GM19395 (cell line): ENCODE results near the gene PGAM5.
"Not testable (repeated sequence)": the region's sequence is repeated elsewhere in the genome, so short reads cannot be mapped to it uniquely, and the experiment has no call there.

Source experiments
- ATAC-seq: cut with Tn5 transposase; IDR thresholded peaks from one replicate; pipeline ENCODE4 v1.9.1; 2021; ENCODE audit warnings: mild to moderate bottlenecking, moderate library complexity; ENCODE audit not compliant: unreplicated experiment

The PGAM5 gene

DNA sequence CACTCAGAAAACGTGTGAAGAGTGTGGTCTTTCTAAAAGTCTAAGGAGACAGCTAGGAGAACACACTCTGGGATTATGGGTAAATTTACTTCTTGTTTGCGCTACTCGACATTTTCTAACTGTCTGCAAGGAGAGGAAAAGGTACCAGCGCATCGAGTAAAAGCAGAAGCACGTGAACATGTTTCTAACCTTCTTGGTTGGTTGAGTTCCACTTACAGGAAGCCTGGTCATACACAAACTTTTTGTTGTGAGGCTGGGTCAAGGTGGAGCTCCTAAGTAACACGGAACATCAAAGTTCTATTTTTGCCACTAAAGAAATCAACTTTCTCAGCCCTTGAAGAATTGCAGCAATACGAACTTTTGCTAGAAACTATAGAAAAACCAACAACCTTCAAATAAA, 31.0 kb downstream of the PGAM5 start:
- ATAC-seq: no peak

DNA sequence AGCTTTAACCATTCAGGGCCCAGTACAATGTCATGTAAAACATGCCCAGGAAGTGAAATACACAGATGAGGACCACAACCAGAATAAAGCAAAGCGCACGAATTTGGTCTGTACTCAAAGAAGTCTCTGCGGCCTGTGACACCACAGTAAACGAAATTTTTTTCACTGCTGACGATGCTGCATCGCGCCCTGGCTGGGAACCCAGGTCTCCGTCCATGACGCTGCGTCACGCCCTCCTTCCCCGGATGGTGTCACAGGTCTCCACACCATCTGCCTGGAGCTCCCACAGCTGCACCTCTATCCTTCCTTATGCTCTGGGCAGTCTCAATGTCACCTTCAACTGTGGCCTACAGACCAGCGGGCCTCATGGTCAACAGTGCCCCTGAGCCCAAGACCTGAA, 33.2 kb downstream of the PGAM5 start:
- no peak for ATAC-seq

DNA sequence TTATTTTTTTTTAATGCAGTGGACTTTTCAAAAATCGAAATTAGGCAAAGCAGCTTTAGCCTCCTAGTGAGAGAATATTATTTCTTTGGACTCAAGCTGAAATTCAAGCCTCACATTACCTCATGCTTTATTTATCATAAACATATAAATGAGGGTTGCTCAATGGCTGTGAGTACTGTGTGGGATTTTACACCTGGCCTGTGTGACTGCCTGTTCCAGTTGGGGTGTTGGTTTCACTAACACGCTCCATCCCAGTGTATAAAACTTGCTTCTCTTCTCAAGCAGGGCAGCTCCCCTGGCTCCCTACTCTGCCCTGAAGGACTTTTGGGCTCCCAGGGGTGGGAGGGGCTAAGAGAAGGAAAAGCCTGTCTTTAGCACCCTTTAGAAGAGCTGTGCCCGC, 36.0 kb downstream of the PGAM5 start:
- no peak for ATAC-seq

DNA sequence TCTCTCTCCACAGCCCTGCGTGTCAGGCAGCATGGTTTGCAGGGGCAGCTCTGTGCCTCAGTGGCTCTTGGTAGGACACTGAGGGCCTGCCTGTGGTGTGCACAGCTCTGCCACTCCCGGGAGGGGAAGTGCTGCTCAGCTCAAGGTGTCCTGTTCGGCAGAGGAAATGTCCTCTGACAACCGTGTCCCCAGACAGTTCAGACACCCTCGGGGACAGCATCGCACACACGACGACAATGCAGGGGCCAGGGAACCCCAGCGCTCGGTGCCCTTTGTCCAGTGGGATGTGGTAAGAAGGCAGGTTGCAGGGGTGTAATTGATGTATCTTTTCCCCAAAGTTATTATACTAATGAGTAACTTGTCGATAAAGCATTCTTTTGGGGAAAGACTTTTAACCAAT, 36.8 kb downstream of the PGAM5 start:
- ATAC-seq: no peak

DNA sequence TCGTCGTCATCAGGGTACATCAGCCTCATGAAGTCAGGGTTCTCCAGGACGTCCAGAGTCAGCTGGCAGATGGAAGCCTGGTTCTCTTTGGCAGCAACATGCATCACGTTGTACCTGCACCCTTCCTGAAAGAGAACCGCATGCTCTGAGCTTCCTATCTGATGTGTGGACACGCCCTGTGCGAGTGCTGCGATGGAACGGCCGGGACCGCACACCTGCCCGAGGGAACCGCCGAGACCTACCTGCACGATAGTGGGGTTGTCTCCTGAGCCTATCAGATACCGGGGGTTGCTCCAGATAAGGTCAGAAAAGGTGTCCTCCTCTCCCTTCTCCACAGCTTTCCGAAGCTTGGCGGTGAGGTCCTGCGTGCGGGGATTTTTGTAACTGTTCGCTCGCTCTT, 37.3 kb downstream of the PGAM5 start:
- no peak for ATAC-seq

DNA sequence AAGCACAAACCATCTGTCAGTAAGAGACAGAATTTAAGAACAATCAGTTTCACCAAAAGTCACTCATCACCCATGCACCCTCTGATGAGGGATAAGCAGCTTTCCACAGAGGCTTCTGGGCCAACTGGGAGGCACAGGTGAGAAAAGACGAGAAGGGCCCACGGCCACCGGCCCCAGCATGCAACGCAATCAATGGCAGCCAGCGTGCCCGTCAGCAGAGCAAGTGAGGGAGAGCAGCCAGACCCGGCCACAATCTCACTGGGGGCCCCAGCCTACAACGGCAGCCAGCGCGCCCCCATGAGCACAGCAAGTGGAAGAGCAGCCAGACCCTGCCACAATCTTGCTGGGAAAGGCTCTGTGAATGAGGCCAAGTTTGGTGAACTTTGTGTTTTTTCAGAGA, 37.7 kb downstream of the PGAM5 start:
- no peak for ATAC-seq

DNA sequence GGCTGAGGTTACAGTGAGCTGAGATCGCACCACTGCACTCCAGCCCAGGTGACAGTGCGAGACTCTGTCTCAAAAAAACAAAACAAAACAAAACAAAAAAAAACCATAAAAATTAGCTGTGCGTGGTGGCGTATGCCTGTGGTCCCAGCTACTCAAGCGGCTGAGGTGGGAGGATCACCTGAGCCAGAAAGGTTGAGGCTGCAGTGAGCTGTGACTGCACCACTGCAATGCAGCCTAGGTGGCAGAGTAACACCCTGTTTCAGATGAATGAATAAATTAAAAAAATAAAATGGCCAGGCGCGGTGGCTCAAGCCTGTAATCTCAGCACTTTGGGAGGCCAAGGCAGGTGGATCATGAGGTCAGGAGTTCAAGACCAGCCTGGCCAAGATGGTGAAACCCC, 43.0 kb downstream of the PGAM5 start:
- ATAC-seq: not testable (repeated sequence)

DNA sequence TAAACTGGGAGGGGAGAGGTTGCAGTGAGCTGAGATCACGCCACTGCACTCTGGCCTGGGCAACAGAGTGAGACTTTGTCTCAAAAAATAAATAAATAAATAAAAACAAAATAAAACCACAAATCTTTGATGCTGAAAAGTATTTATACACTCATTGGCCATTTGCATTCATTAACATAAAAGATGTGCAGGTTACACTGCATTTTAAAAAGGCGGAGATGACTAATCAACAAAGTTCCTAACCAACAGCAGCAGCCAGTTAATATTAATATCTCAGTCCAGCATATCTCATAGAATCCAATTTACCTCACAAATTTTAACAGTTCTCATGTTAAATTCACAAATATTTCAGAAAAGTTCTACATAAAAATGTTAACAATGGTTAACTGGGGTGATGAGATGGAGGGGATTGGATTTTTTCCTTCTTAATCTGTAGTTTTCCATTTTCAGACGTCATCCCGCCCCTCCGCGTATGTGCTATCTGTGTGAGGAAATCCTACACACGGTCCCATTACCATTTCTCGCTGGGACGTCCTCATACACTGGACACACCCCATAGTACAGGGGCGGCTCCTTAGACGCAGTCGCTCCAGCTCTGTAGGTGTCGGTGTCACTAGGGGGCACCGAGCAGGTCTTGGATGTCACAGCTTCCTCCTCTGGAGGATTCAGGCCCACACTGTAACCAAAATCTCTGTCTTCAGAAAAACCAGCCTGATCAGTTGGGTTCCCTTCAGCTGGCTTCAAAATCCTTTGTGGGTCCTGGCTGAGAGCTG, 43.7 kb downstream of the PGAM5 start:
- no peak for ATAC-seq

DNA sequence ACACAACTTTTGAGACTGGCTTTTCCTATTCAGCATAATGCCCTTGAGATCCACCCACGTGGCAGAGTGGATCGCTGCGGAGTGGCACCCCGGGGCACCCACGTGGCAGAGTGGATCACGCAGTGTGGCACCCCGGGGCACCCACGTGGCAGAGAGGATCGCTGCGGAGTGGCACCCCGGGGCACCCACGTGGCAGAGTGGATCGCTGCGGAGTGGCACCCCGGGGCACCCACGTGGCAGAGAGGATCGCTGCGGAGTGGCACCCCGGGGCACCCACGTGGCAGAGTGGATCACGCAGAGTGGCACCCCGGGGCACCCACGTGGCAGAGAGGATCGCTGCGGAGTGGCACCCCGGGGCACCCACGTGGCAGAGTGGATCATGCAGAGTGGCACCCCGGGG, 48.2 kb downstream of the PGAM5 start:
- not testable (repeated sequence) for ATAC-seq

DNA sequence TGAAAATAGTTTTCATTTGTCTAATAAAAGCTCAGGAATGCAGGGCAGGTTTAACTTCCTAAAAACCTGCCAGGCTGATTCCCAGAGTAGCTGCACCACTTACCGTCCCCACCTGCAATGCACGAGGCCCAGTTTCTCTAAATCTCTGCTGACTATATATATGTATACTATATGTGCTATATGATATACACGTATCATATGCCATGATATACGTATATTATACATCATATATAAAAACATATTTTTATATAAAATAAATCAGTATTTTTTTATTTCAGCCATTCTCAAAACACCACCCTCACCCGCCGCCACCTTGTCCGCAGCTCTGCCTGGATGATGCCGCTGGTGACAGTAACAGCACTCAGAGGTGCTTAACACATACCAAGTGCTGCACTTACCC, 48.7 kb downstream of the PGAM5 start:
- ATAC-seq: no peak

DNA sequence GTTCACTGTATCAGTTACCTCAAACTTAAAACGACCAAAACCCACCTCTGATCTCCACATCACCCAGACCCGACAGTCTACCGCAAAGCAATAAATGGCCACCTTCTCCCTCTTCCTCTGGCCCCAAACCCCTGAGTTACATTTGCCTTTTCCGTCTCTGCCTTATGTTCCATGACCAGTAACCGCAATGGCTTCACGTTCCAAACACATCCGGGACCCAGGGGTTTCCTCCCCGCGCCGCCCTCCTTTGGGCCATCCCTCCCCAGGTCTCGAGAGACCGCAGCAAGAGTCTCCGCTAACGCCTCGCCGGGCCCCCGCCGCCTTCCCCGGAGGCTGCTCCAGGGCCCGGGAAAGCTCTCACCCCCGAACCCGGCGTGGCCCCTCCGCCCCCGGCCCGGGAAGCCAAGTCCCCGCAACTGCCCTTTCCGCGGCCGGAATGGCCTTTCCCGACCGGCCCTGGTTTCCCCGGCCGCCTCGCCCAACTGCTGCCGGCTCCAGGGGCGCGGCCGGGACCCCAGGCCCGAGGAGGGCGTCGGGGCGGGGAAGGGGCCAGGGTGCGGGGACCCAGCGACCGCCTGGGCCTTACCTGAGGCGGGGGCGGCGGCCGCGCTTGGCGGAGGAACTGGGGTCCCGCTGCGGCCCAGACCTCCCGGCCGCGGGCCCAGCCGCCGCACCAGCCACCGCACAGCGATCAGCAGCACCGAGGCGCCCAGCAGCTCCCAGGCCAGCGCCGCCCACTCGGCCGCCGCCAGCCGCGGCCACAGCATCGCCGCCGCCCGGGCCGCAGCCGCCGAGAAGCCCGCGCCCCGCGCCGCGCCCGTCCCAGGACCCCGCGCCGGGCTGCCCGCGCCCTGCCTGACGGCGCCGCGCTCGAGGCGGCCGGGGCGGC, 50.6 kb downstream of the PGAM5 start, which contains the start of gene ANKLE2:
ANKLE2 (minus strand) TSS at position 801 of the 889 bp plus-strand sequence; CDS start at position 767, 34 bp downstream.
- ATAC-seq: peak; percentile 27

DNA sequence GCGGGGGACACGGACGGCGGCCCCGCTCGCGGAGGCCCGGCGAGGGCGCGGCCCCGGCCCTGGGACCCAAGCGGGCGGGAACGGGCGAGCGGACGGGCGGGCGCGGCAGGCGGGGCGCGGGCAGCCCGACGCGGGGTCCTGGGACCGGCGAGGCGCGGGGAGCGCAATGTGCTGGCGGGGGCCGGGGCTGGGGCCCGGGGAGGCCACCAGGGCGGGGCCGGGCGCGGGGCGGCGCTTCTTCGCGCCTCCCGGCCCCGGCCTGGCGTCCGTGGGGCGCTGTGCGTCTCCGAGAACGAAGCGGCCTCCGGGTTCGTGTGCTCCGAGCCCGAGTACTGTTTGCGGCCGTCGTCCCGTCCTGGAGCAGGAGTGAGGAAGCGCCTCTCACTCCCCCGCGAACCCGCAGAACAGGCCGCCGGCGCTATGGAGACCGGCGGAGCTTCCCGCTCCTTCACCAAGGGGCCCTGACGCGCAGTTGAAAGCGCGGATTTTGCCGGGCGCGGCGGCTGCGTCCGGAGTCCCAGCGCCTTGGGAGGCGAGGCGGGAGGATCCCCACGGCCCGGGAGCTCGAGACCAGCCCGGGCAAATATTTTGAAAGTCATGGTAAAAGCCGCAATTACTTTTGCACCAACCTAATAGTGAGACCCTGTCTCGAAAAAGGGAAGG, 51.4 kb downstream of the PGAM5 start:
- ATAC-seq: peak; percentile 77

DNA sequence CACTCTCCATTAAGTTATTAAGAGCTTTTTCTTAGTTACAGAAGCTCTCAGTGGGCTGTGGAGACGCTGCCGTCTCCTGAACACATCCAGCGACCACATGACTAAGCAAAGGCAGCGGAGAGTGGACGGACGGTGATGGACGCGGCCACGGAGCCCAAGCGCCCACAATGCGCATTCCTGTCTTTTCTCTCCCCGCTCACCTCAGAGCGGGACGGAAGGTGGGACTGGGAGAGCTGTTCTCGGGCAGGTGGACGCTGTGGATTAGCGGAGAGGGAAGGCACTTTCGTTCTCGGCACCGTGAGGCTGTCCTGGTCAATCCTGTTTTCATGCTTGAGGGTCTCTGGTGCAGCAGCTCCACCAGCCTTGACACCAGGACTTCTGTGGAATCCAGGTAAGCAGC, 53.6 kb downstream of the PGAM5 start:
- ATAC-seq: no peak

DNA sequence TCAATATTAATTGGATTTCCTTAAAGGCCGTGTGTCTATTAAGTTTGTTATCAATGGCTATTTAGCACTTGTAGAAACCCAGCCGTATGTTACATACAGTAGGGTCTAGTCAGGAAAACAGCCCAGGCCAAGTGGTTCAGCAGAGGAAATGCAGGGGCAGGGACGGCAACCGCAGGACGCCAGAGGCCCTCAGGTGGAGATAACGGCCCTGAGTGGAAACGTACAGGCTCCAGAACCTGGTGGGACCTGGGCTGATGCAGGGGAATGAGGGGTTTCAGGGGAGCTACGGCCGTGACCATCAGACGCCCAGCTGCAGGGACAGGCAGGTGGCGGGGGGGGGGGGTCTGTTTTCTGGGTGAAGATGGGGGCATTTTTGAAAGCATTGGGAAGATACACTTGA, 54.7 kb downstream of the PGAM5 start:
- ATAC-seq: no peak

DNA sequence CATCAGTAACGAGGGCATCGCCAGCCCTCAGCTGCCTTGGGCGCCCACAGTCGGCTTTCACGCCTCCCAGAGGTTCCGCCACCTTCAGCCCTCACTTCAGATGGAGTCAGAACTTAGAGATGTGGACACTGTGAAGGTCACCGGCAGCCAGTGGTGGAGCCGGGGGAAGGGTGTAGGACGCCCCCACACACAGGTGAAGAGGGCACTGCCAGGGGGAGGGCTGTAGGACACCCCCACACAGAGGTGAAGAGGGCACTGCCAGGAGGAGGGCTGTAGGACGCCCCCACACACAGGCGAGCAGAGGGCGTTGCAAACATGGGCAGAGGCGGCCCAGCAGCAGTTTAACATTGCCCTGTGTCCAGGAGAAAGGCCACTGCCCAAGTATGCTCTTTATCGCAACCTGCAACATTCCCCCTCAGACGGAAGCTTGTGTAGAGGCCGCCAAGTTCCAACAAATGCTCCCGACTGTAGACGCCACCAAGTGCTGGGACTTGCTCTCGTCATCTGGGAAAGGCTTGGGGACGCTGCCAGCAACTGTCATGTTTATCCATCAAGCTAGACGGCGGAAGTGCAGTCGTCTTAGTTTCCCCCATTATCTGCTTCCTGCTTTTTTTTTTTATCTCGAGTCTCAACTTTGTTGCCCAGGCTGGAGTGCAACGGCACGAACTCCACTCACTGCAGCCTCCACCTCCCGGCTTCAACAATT, 55.9 kb downstream of the PGAM5 start:
- ATAC-seq: no peak

DNA sequence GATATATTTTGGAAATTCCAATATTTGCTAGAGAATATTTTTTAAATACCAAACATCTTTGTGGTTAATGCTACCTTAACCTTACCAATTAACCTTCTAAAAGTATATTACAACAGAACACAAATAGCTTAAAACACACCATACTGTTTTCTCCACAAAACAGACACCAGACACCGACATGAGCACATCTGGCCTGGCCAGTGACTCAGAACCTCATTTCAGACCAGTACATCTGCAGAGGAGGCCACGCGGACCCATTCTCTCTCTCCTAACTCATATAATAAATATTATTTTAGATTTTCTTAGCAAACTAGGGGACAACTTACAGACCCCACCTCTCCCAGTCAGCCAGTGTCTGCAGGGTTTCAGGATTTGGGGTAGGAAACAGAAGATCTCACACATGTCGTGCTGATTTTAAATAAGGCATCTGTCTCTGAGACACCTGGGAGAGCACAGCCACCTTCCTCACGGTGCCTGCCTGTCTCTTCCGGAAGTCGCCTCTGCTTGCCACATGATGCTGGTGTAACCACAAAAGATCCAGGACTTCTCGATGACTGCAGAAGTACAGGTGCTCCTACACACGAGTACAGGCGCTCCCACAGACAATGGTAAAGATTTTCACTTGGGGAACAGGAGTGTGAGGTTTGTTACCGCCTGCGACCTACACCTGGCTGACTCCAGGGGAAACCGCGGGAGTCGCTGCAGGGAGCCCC, 60.6 kb downstream of the PGAM5 start:
- ATAC-seq: peak; percentile 53
